OCI-LY7 (cell line): ENCODE results near the gene HOXC10. TPM values are rescaled to one million over a fixed set of nuclear protein-coding genes. Genes with fewer than 3 reads are reported as not detected.
A peak's percentile ranks its signal among the peaks of the same experiment; 100 is the strongest.

Source experiments
- BruUV-seq: library from RNA; stranded (reverse); fragments of 400-500 nt; replicated peaks from 2 replicates; lab custom pipeline; 2021; lab: Mats Ljungman, UMichigan
- CTCF ChIA-PET: fragments of 300-600 bp; sonication (Branson Sonifier 250); formaldehyde crosslinking; loops from one replicate; lab custom pipeline; 2022; ENCODE audit warnings: antibody characterized with exemption; ENCODE audit not compliant: unreplicated experiment; lab: Charles Lee
- POLR2A ChIA-PET: fragments of 300-600 bp; sonication (Branson Sonifier 250); formaldehyde crosslinking; loops from one replicate; lab custom pipeline; 2022; ENCODE audit warnings: antibody characterized with exemption; lab: Charles Lee
- DNase-seq: peaks from one replicate; pipeline ENCODE4 v3.0.0-alpha.2; 2015; ENCODE audit warnings: low spot score
- H2AFZ ChIP-seq: fragments of 200-600 bp; sonication (generic), shearing (Covaris generic); 2 replicates; pipeline ENCODE4 v1.6.1; 2014; ENCODE audit warnings: mild to moderate bottlenecking, antibody characterized with exemption, low read length, moderate library complexity
- H3K27ac ChIP-seq: fragments of 200-600 bp; sonication (generic); 2 replicates; pipeline ENCODE4 v1.5.1; 2014; ENCODE audit warnings: mixed run types, low read depth, mild to moderate bottlenecking, moderate library complexity, low read length, inconsistent platforms; ENCODE audit not compliant: poor library complexity, severe bottlenecking
- H3K36me3 ChIP-seq: fragments of 200-600 bp; sonication (generic); 2 replicates; pipeline ENCODE4 v1.6.1; 2014; ENCODE audit warnings: mild to moderate bottlenecking, antibody characterized with exemption, low read length, moderate library complexity, mixed read lengths; ENCODE audit not compliant: insufficient read depth
- H3K4me1 ChIP-seq: fragments of 200-600 bp; sonication (generic); 2 replicates; pipeline ENCODE4 v1.5.1; 2014; ENCODE audit warnings: mild to moderate bottlenecking, low read length; ENCODE audit not compliant: insufficient read depth, poor library complexity, severe bottlenecking
- H3K4me2 ChIP-seq: fragments of 200-600 bp; sonication (generic); 2 replicates; pipeline ENCODE4 v1.6.1; 2014; ENCODE audit warnings: mild to moderate bottlenecking, low read length
- H3K4me3 ChIP-seq: fragments of 200-600 bp; sonication (generic); 2 replicates; pipeline ENCODE4 v1.5.1; 2014; ENCODE audit warnings: mild to moderate bottlenecking, low read depth, low read length; ENCODE audit not compliant: poor library complexity, severe bottlenecking
- H3K79me2 ChIP-seq: fragments of 200-600 bp; sonication (generic); 2 replicates; pipeline ENCODE4 v1.6.1; 2016; ENCODE audit warnings: low read depth, mild to moderate bottlenecking, low read length, moderate library complexity, mixed read lengths; ENCODE audit not compliant: insufficient read depth
- H3K9me2 ChIP-seq: fragments of 200-600 bp; sonication (generic); 2 replicates; pipeline ENCODE4 v1.6.1; 2016; ENCODE audit warnings: mild to moderate bottlenecking, low read length, mixed read lengths; ENCODE audit not compliant: insufficient read depth
- H3K9me3 ChIP-seq: fragments of 200-600 bp; sonication (generic); 2 replicates; pipeline ENCODE4 v1.6.1; 2014; ENCODE audit warnings: mild to moderate bottlenecking, mixed run types, low read length, mixed read lengths
- H4K20me1 ChIP-seq: fragments of 200-600 bp; sonication (generic); 2 replicates; pipeline ENCODE4 v1.6.1; 2014; ENCODE audit warnings: mild to moderate bottlenecking, antibody characterized with exemption, low read length, moderate library complexity, mixed read lengths; ENCODE audit not compliant: insufficient read depth
- CTCF ChIP-seq: fragments of 200-600 bp; sonication (generic); conservative IDR thresholded peaks from 2 replicates; pipeline ENCODE4 v1.5.1; 2014; ENCODE audit warnings: mild to moderate bottlenecking, antibody characterized with exemption, low read length, moderate library complexity, mixed read lengths
- EZH2phosphoT487 ChIP-seq: fragments of 200-600 bp; sonication (generic); IDR thresholded peaks from 2 replicates; pipeline ENCODE4 v1.6.1; 2018; ENCODE audit warnings: low read depth, borderline replicate concordance, mild to moderate bottlenecking, mixed run types, antibody characterized with exemption, low read length, moderate library complexity, mixed read lengths
- intact Hi-C: fragments of 100-400 bp; cut with micrococcal nuclease; formaldehyde crosslinking; loops from one replicate; pipeline ENCODE4 v1.10.0; 2022; ENCODE audit not compliant: unreplicated experiment
- total RNA-seq, 2 experiments: library from RNA; depleted of rRNA in 1 of 2; stranded (reverse); fragments of >200 nt in 1 of 2; shearing (Covaris generic) in 1 of 2; gene quantifications; 2 replicates each; pipeline ENCODE4 v1.2.3, GENCODE V29; 2014 to 2022

HOXC10 gene
- total RNA-seq, 2 experiments from 2014 or later: 0.25 to 0.28 TPM

GRCh38 chr12:53973236-53974042 is 11.5 kb upstream of the HOXC10 start:
- H2AFZ ChIP-seq: no peak overlapping the region
- intact Hi-C loops: no loop called here
- H3K4me2 ChIP-seq: peak overlapping the region; percentile 65
- no peaks in the 10 kb centered on the region for H3K36me3 ChIP-seq
- ChIA-PET POLR2A (no interaction called here), CTCF (interaction anchor here (0.6 to 0.7 kb wide), 2 partner anchors 11 to 205 kb away, joined by 3 to 4 read pairs; no protein-coding TSS in a partner anchor)
- no peaks in the 10 kb centered on the region for H3K9me3 ChIP-seq
- no peaks in the 10 kb centered on the region for H4K20me1 ChIP-seq
- H3K27ac ChIP-seq: no peak overlapping the region
- BruUV-seq: no TSS peak
- H3K4me1 ChIP-seq: peaks cover 31% of the 10 kb centered on the region
- TF ChIP-seq EZH2phosphoT487 (no peak), CTCF (no peak)
- no peaks in the 10 kb centered on the region for H3K9me2 ChIP-seq
- H3K79me2 ChIP-seq: no peaks in the 10 kb centered on the region
- DNase-seq: no peak
- peak overlapping the region; percentile 71 for H3K4me3 ChIP-seq

GRCh38 chr12:53974084-53975063 is 10.6 kb upstream of the HOXC10 start, which contains the start of gene HOTAIR:
Gene HOTAIR, minus strand, starts transcription at chr12:53974954.
- ChIA-PET CTCF (interaction anchor here (0.6 to 0.7 kb wide), 2 partner anchors 10 to 206 kb away, joined by 3 to 4 read pairs; no protein-coding TSS in a partner anchor), POLR2A (interaction anchor here (0.7 kb wide), 1 partner anchor 244 kb away, joined by 3 read pairs; no protein-coding TSS in a partner anchor)
- H3K9me3 ChIP-seq: no peaks in the 10 kb centered on the region

GRCh38 chr12:53975064-53975471 is 9.9 kb upstream of the HOXC10 start:
- DNase-seq: peak; percentile 74
- BruUV-seq: TSS peak; percentile 44
- peak overlapping the region; percentile 71 for H3K4me3 ChIP-seq
- no peaks in the 10 kb centered on the region for H3K36me3 ChIP-seq
- H3K9me3 ChIP-seq: no peaks in the 10 kb centered on the region
- intact Hi-C loops: loop anchor here (5.0 kb wide), 1 partner anchor 218 kb away; no protein-coding TSS in a partner anchor
- CTCF ChIA-PET: no interaction called here
- no peaks in the 10 kb centered on the region for H3K79me2 ChIP-seq
- H3K4me2 ChIP-seq: peak overlapping the region; percentile 65
- TF ChIP-seq EZH2phosphoT487 (no peak), CTCF (no peak)
- no peaks in the 10 kb centered on the region for H4K20me1 ChIP-seq
- H3K9me2 ChIP-seq: no peaks in the 10 kb centered on the region
- POLR2A ChIA-PET: interaction anchor here (0.7 kb wide), 1 partner anchor 245 kb away, joined by 3 read pairs; no protein-coding TSS in a partner anchor
- H3K4me1 ChIP-seq: peaks cover 34% of the 10 kb centered on the region
- peak overlapping the region; percentile 83 for H3K27ac ChIP-seq
- H2AFZ ChIP-seq: peak overlapping the region; percentile 77

More at GRCh38 chr12:53974084-53975063, 10.6 kb upstream of the HOXC10 start, which contains the start of gene HOTAIR:
- no TSS peak for BruUV-seq
- peaks cover 34% of the 10 kb centered on the region for H3K4me1 ChIP-seq
- H3K27ac ChIP-seq: peak within 1 kb of the TSS; percentile 83
- peak within 1 kb of the TSS; percentile 77 for H2AFZ ChIP-seq
- H3K9me2 ChIP-seq: no peaks in the 10 kb centered on the region
- H3K79me2 ChIP-seq: no peaks in the 10 kb centered on the region
- DNase-seq: peak; percentile 72
- no peaks in the 10 kb centered on the region for H4K20me1 ChIP-seq
- no peak for TF ChIP-seq EZH2phosphoT487
- intact Hi-C loops: loop anchor here (5.0 kb wide), 1 partner anchor 217 kb away; no protein-coding TSS in a partner anchor
- no peaks in the 10 kb centered on the region for H3K36me3 ChIP-seq
- H3K4me3 ChIP-seq: peak within 1 kb of the TSS; percentile 71
- H3K4me2 ChIP-seq: peak within 1 kb of the TSS; percentile 65
